Measurements from ENCODE around the gene SLC19A2.

SLC19A2 gene

GRCh38 chr1:169527001-169527400 is 41.3 kb upstream of the SLC19A2 start:
- H3K27ac ChIP-seq (replicated peaks) = peak overlapping the region; percentile 74
- DNase-seq (ENCODE audit: low read depth in 1 of 2, low spot score in 1 of 2) = no peak
- H3K27me3 ChIP-seq (ENCODE audit: insufficient read depth, poor library complexity, severe bottlenecking) = no peaks in the 10 kb centered on the region
- H3K4me3 ChIP-seq (replicated peaks; ENCODE audit: insufficient read depth, low read length) = no peak overlapping the region
- TF ChIP-seq REST (IDR thresholded peaks at IDR 0.05; ENCODE audit: insufficient replicate concordance, low read depth) = no peak
- TF ChIP-seq CTCF (IDR thresholded peaks at IDR 0.05; ENCODE audit: insufficient read depth, low read length) = no peak
- TF ChIP-seq SPI1 (IDR thresholded peaks at IDR 0.05; ENCODE audit: borderline replicate concordance, low read depth) = no peak
- TF ChIP-seq POLR2AphosphoS5 (IDR thresholded peaks at IDR 0.05; ENCODE audit: low read depth) = no peak
- no peak for TF ChIP-seq GABPA (IDR thresholded peaks at IDR 0.05; ENCODE audit: low read depth)

DNA sequence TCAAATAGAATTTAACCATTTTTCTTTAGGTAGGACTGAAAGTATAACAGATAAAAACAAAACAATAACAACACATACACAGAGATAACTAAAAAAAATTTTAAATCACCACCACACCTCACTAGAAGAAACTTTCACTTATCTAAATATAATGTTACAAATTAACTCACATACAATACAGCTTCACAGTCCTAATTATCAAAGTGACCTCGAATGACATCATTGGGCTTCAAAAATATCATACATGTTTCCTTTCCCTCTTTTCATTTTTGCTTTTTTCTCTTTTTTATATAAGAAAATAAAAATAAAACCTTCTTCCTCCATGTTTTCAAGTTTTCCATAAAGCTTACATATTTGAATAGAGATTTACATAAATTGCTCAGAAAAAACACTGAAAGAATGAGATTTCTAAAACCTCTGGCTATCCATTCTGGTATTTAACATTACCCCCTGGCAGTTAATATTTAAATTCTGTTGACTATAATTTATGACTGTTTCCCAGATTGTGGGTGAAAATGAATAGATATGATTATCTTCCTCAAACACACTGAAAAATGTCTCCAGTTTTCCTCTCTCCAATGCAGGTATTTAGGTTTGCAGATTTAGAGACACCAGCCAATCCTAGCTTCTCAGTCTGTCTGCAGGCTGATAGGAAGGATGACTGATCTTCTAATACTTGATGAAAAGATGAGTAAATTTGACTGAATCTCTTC is 40.5 kb upstream of the SLC19A2 start:
- H3K27me3 ChIP-seq (ENCODE audit: insufficient read depth, poor library complexity, severe bottlenecking) = no peaks in the 10 kb centered on the region
- H3K4me3 ChIP-seq (replicated peaks; ENCODE audit: insufficient read depth, low read length) = no peak overlapping the region
- H3K27ac ChIP-seq (replicated peaks) = no peak overlapping the region
- no peak for TF ChIP-seq POLR2AphosphoS5 (IDR thresholded peaks at IDR 0.05; ENCODE audit: low read depth)
- no peak for TF ChIP-seq REST (IDR thresholded peaks at IDR 0.05; ENCODE audit: insufficient replicate concordance, low read depth)
- no peak for TF ChIP-seq GABPA (IDR thresholded peaks at IDR 0.05; ENCODE audit: low read depth)
- no peak for TF ChIP-seq CTCF (IDR thresholded peaks at IDR 0.05; ENCODE audit: insufficient read depth, low read length)
- TF ChIP-seq SPI1 (IDR thresholded peaks at IDR 0.05; ENCODE audit: borderline replicate concordance, low read depth) = no peak
- DNase-seq (ENCODE audit: low read depth in 1 of 2, low spot score in 1 of 2) = no peak

- Histone ChIP-seq H3K4me3 (replicated peaks; ENCODE audit: insufficient read depth, low read length) (no peak overlapping the region), H3K27ac (replicated peaks) (no peak overlapping the region), H3K27me3 (ENCODE audit: insufficient read depth, poor library complexity, severe bottlenecking) (no peaks in the 10 kb centered on the region)
- no peak for DNase-seq (ENCODE audit: low read depth in 1 of 2, low spot score in 1 of 2)
- no peak for TF ChIP-seq CTCF (IDR thresholded peaks at IDR 0.05; ENCODE audit: insufficient read depth, low read length)
- no peak for TF ChIP-seq REST (IDR thresholded peaks at IDR 0.05; ENCODE audit: insufficient replicate concordance, low read depth)
- no peak for TF ChIP-seq SPI1 (IDR thresholded peaks at IDR 0.05; ENCODE audit: borderline replicate concordance, low read depth)
Measured at GRCh38 chr1:169525391-169525790, 39.6 kb upstream of the SLC19A2 start.

Measured in HL-60 (cell line).